ENCODE results near the gene TAL2.

DNA sequence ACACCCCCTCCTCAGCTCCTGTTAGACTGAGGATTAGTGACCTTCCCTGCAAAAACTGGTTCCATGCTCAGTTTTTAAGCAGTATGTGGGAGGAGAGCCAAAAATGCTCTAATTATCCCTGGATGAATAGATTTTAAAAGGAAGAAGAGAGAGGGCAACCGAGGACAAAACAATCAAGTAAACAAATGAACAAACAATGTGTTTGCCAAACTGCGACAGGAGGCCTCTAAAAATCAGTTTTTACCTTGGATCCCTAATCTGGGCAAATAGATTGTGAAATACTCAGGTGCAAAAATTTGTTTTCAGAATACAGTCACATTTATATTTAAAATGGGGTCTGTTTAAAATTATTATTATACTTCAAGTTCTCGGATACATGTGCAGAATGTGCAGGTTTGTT, 8.5 kb downstream of the TAL2 start:
- TF ChIP-seq CTCF (IDR thresholded peaks at IDR 0.05 in 2 of 3, conservative IDR thresholded peaks at IDR 0.05 in 1 of 3; ENCODE audit: control insufficient read depth in 2 of 3, extremely low read depth in 1 of 3, insufficient read depth in 1 of 3, low read depth in 3 of 3, low read length in 3 of 3) (no peak), JUNB (IDR thresholded peaks at IDR 0.05) (no peak), POLR2A (IDR thresholded peaks at IDR 0.05; ENCODE audit: low read depth, low read length) (no peak), NR2F1 (conservative IDR thresholded peaks at IDR 0.05) (no peak), ELK1 (IDR thresholded peaks at IDR 0.05; ENCODE audit: low read depth, low read length) (no peak), TCF7 (IDR thresholded peaks at IDR 0.05; ENCODE audit: borderline replicate concordance) (no peak), CEBPB (IDR thresholded peaks at IDR 0.05; ENCODE audit: borderline replicate concordance in 1 of 2, low read depth in 2 of 2, low read length in 2 of 2) (no peak)
